NCI-H526 (cell line): ENCODE data around the gene RPL13.
"Not testable (repeated sequence)": the region's sequence is repeated elsewhere in the genome, so short reads cannot be mapped to it uniquely, and the experiment has no call there.

Experiments used
- DNase-seq, 2 experiments: peaks; one replicate each; lab custom pipeline; 2025; lab: John Stamatoyannopoulos, UW

Gene RPL13

DNA sequence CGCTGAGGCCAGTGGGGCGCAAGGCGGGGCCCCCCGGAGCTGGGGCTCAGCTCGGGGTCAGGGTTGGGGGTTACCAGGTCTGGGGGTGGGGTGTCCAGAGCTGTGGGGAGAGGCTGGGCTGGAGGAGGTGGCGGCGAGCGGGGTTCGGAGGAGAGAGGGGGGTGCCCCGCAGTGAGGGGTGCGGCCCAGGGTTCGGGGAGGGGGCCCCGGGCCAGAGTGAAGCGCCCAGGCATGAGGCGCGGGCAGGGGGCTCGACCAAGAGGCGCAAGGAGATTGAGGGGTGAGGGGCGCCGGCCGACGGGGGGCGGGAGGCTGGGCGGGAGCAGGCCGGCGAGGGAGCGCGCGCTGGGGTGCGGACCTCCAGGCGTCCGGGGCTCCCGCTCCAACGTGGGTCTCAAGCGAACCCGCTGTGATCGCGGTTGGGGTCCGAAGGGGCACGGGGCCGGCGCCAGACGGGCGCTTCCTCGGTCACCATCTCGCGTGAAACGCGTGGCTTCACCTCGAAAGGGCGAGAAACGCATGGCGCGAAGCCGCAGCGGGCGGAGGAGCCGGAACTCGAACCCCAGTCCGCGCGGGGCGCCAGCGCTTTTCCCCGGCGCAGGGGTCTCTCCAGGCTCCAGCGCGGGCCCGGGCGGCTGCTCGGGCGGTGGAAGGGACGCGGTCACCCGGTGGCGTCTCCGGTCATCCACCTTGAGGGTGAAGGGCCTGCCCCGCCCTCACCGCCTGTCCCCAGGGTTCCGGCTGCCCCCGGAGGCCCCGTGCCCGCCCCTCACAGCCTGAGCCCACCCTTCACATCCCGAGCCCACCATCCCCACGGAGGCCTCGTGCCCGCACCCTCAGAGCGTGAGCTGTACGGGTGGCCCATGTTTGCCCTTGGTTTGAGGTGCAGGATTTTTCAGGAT lies 15.9 kb downstream of the RPL13 start:
- DNase-seq: no peak

GRCh38 chr16:89577055-89577759 lies 16.7 kb downstream of the RPL13 start:
- no peak for DNase-seq

- no peak for DNase-seq
These were observed 18.9 kb downstream of the RPL13 start for GRCh38 chr16:89579351-89579750.

DNA sequence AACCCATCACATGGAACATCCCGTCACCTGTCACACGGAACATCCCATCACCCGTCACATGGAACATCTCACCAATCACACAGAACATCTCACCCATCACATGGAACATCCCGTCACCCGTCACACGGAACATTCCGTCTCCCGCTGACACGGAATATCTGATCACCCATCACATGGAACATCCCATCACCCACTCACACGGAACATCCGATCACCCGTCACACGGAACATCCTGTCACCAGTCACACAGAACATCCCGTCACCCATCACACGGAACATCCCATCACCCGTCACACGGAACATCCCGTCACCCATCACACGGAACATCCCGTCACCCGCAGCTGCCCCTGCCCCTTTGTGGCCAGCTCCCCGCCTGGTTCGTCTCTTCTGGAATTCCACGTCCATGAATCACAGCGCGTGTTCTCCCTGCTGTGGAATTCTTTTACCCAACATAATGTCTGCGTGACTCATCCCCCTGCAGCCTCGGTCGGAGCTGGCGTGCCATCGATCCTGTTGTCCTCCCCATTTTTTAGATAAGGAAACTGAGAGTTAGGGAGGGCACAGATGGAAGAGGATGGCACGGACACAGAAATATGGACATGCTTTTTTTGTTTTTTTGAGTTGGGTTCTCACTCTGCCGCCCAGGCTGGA lies 20.7 kb downstream of the RPL13 start:
- DNase-seq: no peak

DNA sequence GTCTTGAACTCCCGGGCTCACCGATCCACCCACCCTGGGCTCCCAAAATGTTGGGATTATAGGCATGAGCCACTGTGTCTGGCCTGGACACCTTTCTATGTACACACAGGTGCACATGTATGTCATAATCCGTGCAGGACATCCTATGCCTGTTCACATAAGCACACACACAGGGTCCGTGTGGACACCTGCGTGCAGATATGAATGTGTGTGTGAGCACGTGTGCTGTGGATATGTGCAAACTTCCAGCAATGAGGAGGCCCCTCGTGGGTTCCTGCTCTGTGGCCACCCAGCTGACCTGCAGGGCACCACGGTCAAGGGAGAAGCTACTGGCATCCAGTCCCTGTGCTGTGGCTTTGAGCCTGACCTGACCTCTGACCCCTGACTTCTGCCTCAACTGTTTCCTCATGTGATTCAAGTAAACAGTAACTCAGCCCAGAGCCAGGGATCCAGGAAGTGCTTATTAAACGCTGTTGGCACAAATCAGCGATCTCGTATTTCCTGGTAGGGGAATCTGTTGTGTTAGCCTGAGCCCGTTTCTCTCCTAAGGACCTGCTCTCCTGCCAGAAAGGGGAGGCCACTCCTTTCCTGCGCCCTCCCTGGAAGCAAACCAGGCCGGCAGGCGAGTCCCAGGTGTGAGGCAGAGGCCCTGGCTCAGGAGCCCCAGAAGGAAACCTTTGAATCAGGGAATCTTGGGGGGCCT lies 21.5 kb downstream of the RPL13 start:
- DNase-seq: no peak

GRCh38 chr16:89582614-89583196 lies 22.2 kb downstream of the RPL13 start:
- DNase-seq: no peak

GRCh38 chr16:89583197-89583894 lies 22.9 kb downstream of the RPL13 start:
- no peak for DNase-seq

DNA sequence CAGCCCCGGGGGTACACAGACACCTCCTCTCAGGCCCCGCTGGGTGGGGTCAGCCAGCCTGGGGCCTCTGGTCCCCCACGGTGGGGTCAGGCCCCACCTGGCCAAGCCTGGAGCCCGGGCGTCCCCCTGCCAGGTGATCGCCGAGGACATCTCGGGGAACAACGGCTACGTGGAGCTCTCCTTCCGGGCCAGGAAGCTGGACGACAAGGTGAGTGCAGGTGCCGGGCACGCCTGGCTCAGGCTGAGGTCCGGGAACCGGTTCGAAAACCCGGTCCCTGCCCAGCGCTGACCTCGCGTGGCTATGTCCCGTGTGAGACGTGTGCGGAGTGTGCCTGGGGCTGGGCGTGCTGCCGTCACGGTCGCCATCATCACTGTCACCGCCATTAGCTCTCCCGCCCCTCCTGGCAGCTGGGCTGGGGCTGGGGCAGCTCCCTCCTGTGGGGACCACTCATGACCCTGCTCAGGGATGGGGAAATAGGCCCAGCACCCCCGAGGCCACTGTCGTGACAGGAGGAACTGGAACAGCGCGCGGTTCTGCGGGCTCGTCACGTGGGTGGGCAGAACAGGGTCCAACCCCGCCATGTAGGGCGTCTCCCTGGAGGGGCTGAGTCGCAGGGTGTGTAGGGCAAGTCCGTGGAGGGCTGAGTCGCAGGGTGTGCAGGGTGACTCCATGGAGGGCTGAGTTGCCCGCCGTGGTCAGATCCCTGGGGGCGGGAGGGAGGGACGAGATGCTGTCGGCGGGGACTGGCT lies 23.6 kb downstream of the RPL13 start:
- DNase-seq: no peak

DNA sequence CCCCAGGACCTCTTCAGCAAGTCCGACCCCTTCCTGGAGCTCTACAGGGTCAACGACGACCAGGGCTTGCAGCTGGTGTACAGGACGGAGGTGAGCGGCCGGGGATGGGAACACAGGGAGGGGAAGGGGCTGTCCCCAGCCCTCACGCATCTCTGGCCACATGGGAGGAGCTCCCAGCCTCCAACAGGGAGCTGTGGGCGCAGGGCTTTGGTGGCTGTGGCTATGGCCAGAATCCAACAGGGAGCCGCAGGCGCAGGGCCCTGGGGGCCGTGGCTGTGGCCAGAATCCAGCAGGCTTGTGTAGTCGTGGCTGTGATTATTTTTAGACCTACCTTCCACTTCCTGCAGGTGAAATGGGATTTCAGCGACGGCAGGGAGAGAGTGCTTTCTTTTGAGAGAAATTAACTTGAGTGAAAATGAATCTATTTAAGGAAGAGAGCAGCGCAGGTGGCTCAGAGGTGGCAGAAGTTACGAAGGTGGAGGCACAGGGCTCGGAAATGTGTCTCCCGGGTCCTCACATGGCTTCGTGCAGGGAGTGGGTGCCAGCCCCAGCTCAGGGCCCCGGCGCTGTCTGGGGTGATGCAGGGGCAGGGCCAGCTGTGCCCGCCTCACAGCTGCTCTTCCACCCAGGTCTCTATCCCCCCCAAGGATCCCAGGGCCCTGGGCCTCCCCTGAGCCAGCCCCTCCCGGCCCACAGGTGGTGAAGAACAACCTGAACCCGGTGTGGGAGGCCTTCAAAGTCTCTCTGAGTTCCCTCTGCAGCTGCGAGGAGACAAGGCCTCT lies 24.5 kb downstream of the RPL13 start:
- DNase-seq: no peak

GRCh38 chr16:89586218-89586617 lies 25.7 kb downstream of the RPL13 start:
- no peak for DNase-seq

DNA sequence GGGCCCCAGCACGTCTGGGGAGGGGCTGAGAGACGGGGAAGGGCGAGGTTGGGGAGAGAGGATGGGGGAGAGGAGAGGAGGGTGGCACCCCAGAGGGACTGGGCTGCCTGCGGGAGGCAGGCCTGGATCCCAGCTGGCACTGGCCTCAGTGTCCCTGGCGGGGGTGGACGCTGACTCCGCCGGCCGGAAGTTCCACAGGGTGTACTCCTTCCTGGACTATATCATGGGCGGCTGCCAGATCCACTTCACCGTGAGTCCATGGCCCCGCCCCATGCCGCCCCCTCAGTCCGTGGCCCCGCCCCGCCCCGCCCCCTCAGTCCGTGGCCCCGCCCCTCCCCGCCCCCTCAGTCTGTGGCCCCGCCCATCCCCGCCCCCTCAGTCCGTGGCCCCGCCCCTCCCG lies 26.4 kb downstream of the RPL13 start:
- no peak for DNase-seq

GRCh38 chr16:89587676-89588075 lies 27.2 kb downstream of the RPL13 start:
- not testable (repeated sequence) for DNase-seq

- DNase-seq: no peak
These were observed 28.1 kb downstream of the RPL13 start for GRCh38 chr16:89588413-89589109.

GRCh38 chr16:89589241-89589926 lies 28.9 kb downstream of the RPL13 start:
- no peak for DNase-seq

DNA sequence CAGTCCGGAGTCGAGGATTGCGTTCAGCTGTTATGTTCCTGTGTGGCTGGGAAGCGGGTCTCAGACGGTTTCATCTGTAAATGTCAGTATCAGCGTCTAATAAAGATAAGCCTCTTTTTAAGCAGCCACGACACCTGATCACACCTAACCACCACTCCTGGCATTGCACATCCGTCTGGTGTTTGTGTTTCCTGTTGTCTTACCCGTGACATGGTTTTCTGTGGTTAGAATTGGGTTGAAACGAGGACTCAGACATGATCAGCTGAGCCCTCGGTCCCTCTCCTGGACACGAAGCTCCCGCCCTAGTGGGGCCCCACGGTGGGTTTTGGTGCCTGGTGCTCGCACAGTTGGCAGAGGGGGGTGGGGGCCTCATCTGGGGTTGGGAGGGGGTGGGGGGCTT lies 33.4 kb downstream of the RPL13 start:
- no peak for DNase-seq

- no peak for DNase-seq
These were observed 35.0 kb downstream of the RPL13 start for GRCh38 chr16:89595330-89596060.

GRCh38 chr16:89596061-89596689 lies 35.7 kb downstream of the RPL13 start:
- DNase-seq: no peak
